DND-41 (cell line): ENCODE data around the gene PIP4K2A.

ENCODE experiments used
- EZH2 ChIP-seq: IDR thresholded peaks from 3 replicates; pipeline ENCODE4 v1.6.1; 2012; ENCODE audit warnings: borderline replicate concordance, low read depth, mild to moderate bottlenecking, moderate library complexity, low read length, inconsistent platforms; ENCODE audit not compliant: severe bottlenecking
- TF ChIP-seq, protein P1 (sequence below): IDR thresholded peaks from 2 replicates; pipeline ENCODE4 v1.5.1; 2012; ENCODE audit warnings: borderline replicate concordance, low read length, moderate library complexity, mild to moderate bottlenecking; ENCODE audit not compliant: poor library complexity, severe bottlenecking; ENCODE audit errors: extremely low read depth

GRCh38 chr10:22491931-22492615 is 222.3 kb downstream of the PIP4K2A start:
- TF ChIP-seq, protein P1, sequence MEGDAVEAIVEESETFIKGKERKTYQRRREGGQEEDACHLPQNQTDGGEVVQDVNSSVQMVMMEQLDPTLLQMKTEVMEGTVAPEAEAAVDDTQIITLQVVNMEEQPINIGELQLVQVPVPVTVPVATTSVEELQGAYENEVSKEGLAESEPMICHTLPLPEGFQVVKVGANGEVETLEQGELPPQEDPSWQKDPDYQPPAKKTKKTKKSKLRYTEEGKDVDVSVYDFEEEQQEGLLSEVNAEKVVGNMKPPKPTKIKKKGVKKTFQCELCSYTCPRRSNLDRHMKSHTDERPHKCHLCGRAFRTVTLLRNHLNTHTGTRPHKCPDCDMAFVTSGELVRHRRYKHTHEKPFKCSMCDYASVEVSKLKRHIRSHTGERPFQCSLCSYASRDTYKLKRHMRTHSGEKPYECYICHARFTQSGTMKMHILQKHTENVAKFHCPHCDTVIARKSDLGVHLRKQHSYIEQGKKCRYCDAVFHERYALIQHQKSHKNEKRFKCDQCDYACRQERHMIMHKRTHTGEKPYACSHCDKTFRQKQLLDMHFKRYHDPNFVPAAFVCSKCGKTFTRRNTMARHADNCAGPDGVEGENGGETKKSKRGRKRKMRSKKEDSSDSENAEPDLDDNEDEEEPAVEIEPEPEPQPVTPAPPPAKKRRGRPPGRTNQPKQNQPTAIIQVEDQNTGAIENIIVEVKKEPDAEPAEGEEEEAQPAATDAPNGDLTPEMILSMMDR = no peak
- no peak for TF ChIP-seq EZH2
